ENCODE results near the gene TNFRSF17. TPM values are rescaled to one million over a fixed set of nuclear protein-coding genes. Genes with fewer than 3 reads are reported as not detected.
"Not testable (repeated sequence)": the region's sequence is repeated elsewhere in the genome, so short reads cannot be mapped to it uniquely, and the experiment has no call there.

Gene TNFRSF17
- total RNA-seq (under 1 TPM in 1 of 4 donors, not detected in 3; 0.38 TPM), polyA plus RNA-seq (not detected)
- long read RNA-seq, donor 1 = 0 reads
- long read RNA-seq, donor 2 = 0 reads
- long read RNA-seq, donor 3 = 0 reads
- long read RNA-seq, donor 4 = 0 reads

GRCh38 chr16:11964761-11965551 is at the start of gene TNFRSF17:
Gene TNFRSF17 (plus strand): TSS chr16:11965210. CDS start chr16:11965325, 115 bp downstream.
- H3K4me1 ChIP-seq (ENCODE audit: control insufficient read depth, insufficient read depth, low read length) = no peaks in the 10 kb centered on the region
- no peak within 1 kb of the TSS for H3K4me3 ChIP-seq (ENCODE audit: low read length)
- ATAC-seq = no peak
- H3K27ac ChIP-seq (ENCODE audit: low read length) = no peak within 1 kb of the TSS
- H3K9me3 ChIP-seq (ENCODE audit: control insufficient read depth, low read length) = no peaks in the 10 kb centered on the region
- intact Hi-C loops (cut with DNase I) = no loop called here
- 67% methylated on average over 9 of the region's 9 CpGs for WGBS
- DNase-seq = no peak
- no peaks in the 10 kb centered on the region for H3K27me3 ChIP-seq (ENCODE audit: control insufficient read depth, insufficient read depth)

GRCh38 chr16:11915644-11916523 is 49.1 kb upstream of the TNFRSF17 start, which contains the start of gene GSPT1:
Gene GSPT1 (minus strand): TSS chr16:11915956. CDS start chr16:11915720, 236 bp downstream.
- H3K27ac ChIP-seq (ENCODE audit: low read length) = peak within 1 kb of the TSS; percentile 85
- no peaks in the 10 kb centered on the region for H3K9me3 ChIP-seq (ENCODE audit: control insufficient read depth, low read length)
- ATAC-seq (peak; percentile 97 to 98), DNase-seq (peak; percentile 99 to 100 (median 100))
- intact Hi-C loops (cut with DNase I) = loop anchor here in 1 of 4 donors (10.0 kb wide), 1 partner anchor 171 kb away; the partner anchor contains the start of gene TXNDC11
- H3K4me1 ChIP-seq (ENCODE audit: control insufficient read depth, insufficient read depth, low read length) = peaks cover 3% of the 10 kb centered on the region
- WGBS = 1% methylated on average over 84 of the region's 84 CpGs
- H3K27me3 ChIP-seq (ENCODE audit: control insufficient read depth, insufficient read depth) = no peaks in the 10 kb centered on the region
- H3K4me3 ChIP-seq (ENCODE audit: low read length) = peak within 1 kb of the TSS; percentile 90

GRCh38 chr16:11916524-11917285 is 48.3 kb upstream of the TNFRSF17 start:
- Histone ChIP-seq H3K9me3 (ENCODE audit: control insufficient read depth, low read length) (no peaks in the 10 kb centered on the region), H3K27ac (ENCODE audit: low read length) (peak overlapping the region; percentile 48), H3K4me1 (ENCODE audit: control insufficient read depth, insufficient read depth, low read length) (peaks cover 2% of the 10 kb centered on the region), H3K4me3 (ENCODE audit: low read length) (peak overlapping the region; percentile 67), H3K27me3 (ENCODE audit: control insufficient read depth, insufficient read depth) (no peaks in the 10 kb centered on the region)
- WGBS = 66% methylated on average over 13 of the region's 13 CpGs
- intact Hi-C loops (cut with DNase I) = loop anchor here in 1 of 4 donors (10.0 kb wide), 1 partner anchor 172 kb away; the partner anchor contains the start of gene TXNDC11
- no peak for ATAC-seq
- no peak for DNase-seq

GRCh38 chr16:11924046-11924445 is 41.0 kb upstream of the TNFRSF17 start:
- H3K27ac ChIP-seq (ENCODE audit: low read length); intact Hi-C loops (cut with DNase I); ATAC-seq; H3K27me3 ChIP-seq (ENCODE audit: control insufficient read depth, insufficient read depth); H3K4me3 ChIP-seq (ENCODE audit: low read length); H3K4me1 ChIP-seq (ENCODE audit: control insufficient read depth, insufficient read depth, low read length); H3K9me3 ChIP-seq (ENCODE audit: control insufficient read depth, low read length); DNase-seq: not testable (repeated sequence)
- WGBS = 87% methylated on average over 10 of the region's 10 CpGs

- DNase-seq; H3K27ac ChIP-seq (ENCODE audit: low read length); H3K4me3 ChIP-seq (ENCODE audit: low read length); ATAC-seq; H3K27me3 ChIP-seq (ENCODE audit: control insufficient read depth, insufficient read depth); intact Hi-C loops (cut with DNase I); H3K9me3 ChIP-seq (ENCODE audit: control insufficient read depth, low read length); H3K4me1 ChIP-seq (ENCODE audit: control insufficient read depth, insufficient read depth, low read length): not testable (repeated sequence)
- WGBS = 72% methylated on average over 13 of the region's 13 CpGs
Observed at GRCh38 chr16:11927350-11927749, 37.7 kb upstream of the TNFRSF17 start.

- H3K4me1 ChIP-seq (ENCODE audit: control insufficient read depth, insufficient read depth, low read length); H3K27ac ChIP-seq (ENCODE audit: low read length); H3K4me3 ChIP-seq (ENCODE audit: low read length); DNase-seq; intact Hi-C loops (cut with DNase I); ATAC-seq; H3K9me3 ChIP-seq (ENCODE audit: control insufficient read depth, low read length); H3K27me3 ChIP-seq (ENCODE audit: control insufficient read depth, insufficient read depth): not testable (repeated sequence)
- 93% methylated on average over 3 of the region's 4 CpGs for WGBS
Observed at GRCh38 chr16:11941945-11942344, 23.1 kb upstream of the TNFRSF17 start, which contains the start of gene NPIPB2. Gene NPIPB2 (minus strand): TSS chr16:11942045. CDS start chr16:11942045, 0 bp downstream.

GRCh38 chr16:11946433-11946832 is 18.6 kb upstream of the TNFRSF17 start:
- no peak for ATAC-seq
- Histone ChIP-seq H3K27ac (ENCODE audit: low read length) (no peak overlapping the region), H3K4me1 (ENCODE audit: control insufficient read depth, insufficient read depth, low read length) (no peaks in the 10 kb centered on the region), H3K27me3 (ENCODE audit: control insufficient read depth, insufficient read depth) (no peaks in the 10 kb centered on the region), H3K9me3 (ENCODE audit: control insufficient read depth, low read length) (no peaks in the 10 kb centered on the region), H3K4me3 (ENCODE audit: low read length) (no peak overlapping the region)
- DNase-seq = no peak
- WGBS = 79% methylated on average over 3 of the region's 3 CpGs
- intact Hi-C loops (cut with DNase I) = loop anchor here in 3 of 4 donors (5.0 kb wide), 1 partner anchor 121 kb away; no protein-coding TSS in a partner anchor

- 88% methylated on average over 5 of the region's 5 CpGs for whole genome bisulfite sequencing
- Histone ChIP-seq H3K4me1 (ENCODE audit: control insufficient read depth, insufficient read depth, low read length) (no peaks in the 10 kb centered on the region), H3K27ac (ENCODE audit: low read length) (no peak overlapping the region), H3K27me3 (ENCODE audit: control insufficient read depth, insufficient read depth) (no peaks in the 10 kb centered on the region), H3K4me3 (ENCODE audit: low read length) (no peak overlapping the region), H3K9me3 (ENCODE audit: control insufficient read depth, low read length) (no peaks in the 10 kb centered on the region)
- DNase-seq (no peak), ATAC-seq (no peak)
- intact Hi-C loops (cut with DNase I) = loop anchor here (2.0 to 5.0 kb wide), 2 partner anchors 118 to 120 kb away; no protein-coding TSS in a partner anchor
Observed at GRCh38 chr16:11948819-11949218, 16.2 kb upstream of the TNFRSF17 start.

- Histone ChIP-seq H3K27me3 (ENCODE audit: control insufficient read depth, insufficient read depth) (no peaks in the 10 kb centered on the region), H3K27ac (ENCODE audit: low read length) (no peak overlapping the region), H3K4me1 (ENCODE audit: control insufficient read depth, insufficient read depth, low read length) (no peaks in the 10 kb centered on the region), H3K9me3 (ENCODE audit: control insufficient read depth, low read length) (no peaks in the 10 kb centered on the region), H3K4me3 (ENCODE audit: low read length) (no peak overlapping the region)
- ATAC-seq (peak; percentile 56 to 64), DNase-seq (no peak)
- WGBS = 12% methylated on average over 4 of the region's 4 CpGs
- intact Hi-C loops (cut with DNase I) = loop anchor here (2.0 to 5.0 kb wide), 2 partner anchors 118 to 119 kb away; no protein-coding TSS in a partner anchor
Observed at GRCh38 chr16:11949527-11949926, 15.5 kb upstream of the TNFRSF17 start.

- DNase-seq (no peak), ATAC-seq (no peak)
- Histone ChIP-seq H3K9me3 (ENCODE audit: control insufficient read depth, low read length) (no peaks in the 10 kb centered on the region), H3K4me1 (ENCODE audit: control insufficient read depth, insufficient read depth, low read length) (no peaks in the 10 kb centered on the region), H3K27me3 (ENCODE audit: control insufficient read depth, insufficient read depth) (no peaks in the 10 kb centered on the region), H3K27ac (ENCODE audit: low read length) (no peak overlapping the region), H3K4me3 (ENCODE audit: low read length) (no peak overlapping the region)
- 81% methylated on average over 5 of the region's 5 CpGs for WGBS
- intact Hi-C loops (cut with DNase I) = no loop called here
Observed at GRCh38 chr16:11950388-11950787, 14.6 kb upstream of the TNFRSF17 start.

Data from right cardiac atrium (tissue), 5 donors.